Activated CD4-positive, alpha-beta memory T cell treated with anti-CD3 and anti-CD28 coated beads for 36 hours (primary cell): ENCODE data around the gene RASA3. TPM values are rescaled to one million over a fixed set of nuclear protein-coding genes. Genes with fewer than 3 reads are reported as not detected.

Experiments
- CTCF ChIA-PET: fragments of 350-600 bp; sonication (Branson Sonifier 250); formaldehyde crosslinking; loops from one replicate; lab custom pipeline; 2021; ENCODE audit warnings: antibody characterized with exemption, inconsistent platforms; lab: Charles Lee
- POLR2A ChIA-PET: fragments of 350-600 bp; sonication (Branson Sonifier 250); formaldehyde crosslinking; loops from one replicate; lab custom pipeline; 2021; ENCODE audit warnings: antibody characterized with exemption; lab: Charles Lee
- DNase-seq: peaks from one replicate; pipeline ENCODE4 v3.0.0-alpha.2; 2020
- H3K27ac Mint-ChIP-seq: one replicate; pipeline ENCODE4 v1.8.0; 2021; ENCODE audit warnings: mixed read lengths
- H3K27me3 Mint-ChIP-seq: one replicate; pipeline ENCODE4 v1.8.0; 2021; ENCODE audit warnings: mixed read lengths
- H3K36me3 Mint-ChIP-seq: one replicate; pipeline ENCODE4 v1.8.0; 2021; ENCODE audit warnings: mixed read lengths
- H3K4me1 Mint-ChIP-seq: one replicate; pipeline ENCODE4 v1.8.0; 2021; ENCODE audit warnings: low read depth, mixed read lengths
- H3K4me3 Mint-ChIP-seq: one replicate; pipeline ENCODE4 v1.8.0; 2021; ENCODE audit warnings: mild to moderate bottlenecking, mixed read lengths
- H3K9me3 Mint-ChIP-seq: one replicate; pipeline ENCODE4 v1.8.0; 2021; ENCODE audit warnings: mixed read lengths
- intact Hi-C: fragments of 100-400 bp; cut with micrococcal nuclease; formaldehyde crosslinking; loops from one replicate; pipeline ENCODE4 v1.15.1; 2023
- total RNA-seq, 2 experiments: library from RNA; stranded (reverse); gene quantifications; one replicate each; pipeline ENCODE4 v1.2.3, GENCODE V29; 2021

The RASA3 gene
- total RNA-seq, 2 experiments from 2014 or later = 45.9 to 49.3 TPM

DNA sequence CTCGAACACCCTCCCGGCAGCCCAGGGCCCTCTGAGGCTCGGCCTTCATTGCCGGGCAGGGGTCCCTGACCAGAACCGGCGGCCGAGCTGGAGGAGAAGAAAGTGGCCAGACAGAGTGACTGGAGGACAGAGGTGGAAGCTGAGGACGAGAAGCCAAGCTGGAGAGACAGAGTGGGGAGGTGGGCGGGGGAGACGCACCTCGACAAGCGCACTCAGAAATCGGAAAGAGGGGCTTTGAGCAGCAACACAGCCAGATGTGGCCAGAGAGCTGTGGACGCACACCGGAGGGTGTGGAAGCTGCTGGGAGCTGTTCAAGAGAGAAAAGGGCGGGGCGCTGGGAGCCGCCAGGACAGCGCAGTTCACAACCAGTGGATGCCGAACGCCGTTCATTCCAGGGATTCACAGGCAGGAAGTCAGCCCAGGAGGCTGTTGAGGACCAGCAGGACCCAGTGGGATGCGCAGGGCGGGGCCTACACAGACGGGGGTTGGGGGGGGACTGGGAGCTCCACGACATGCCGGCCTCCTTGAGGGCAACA is 130.3 kb downstream of the RASA3 start:
- Mint-ChIP-seq H3K27me3 (no peaks in the 10 kb centered on the region), H3K4me3 (no peak overlapping the region), H3K9me3 (no peaks in the 10 kb centered on the region), H3K27ac (no peak overlapping the region), H3K4me1 (peaks cover 4% of the 10 kb centered on the region), H3K36me3 (peaks cover 17% of the 10 kb centered on the region)
- POLR2A ChIA-PET = no interaction called here
- intact Hi-C loops = no loop called here
- CTCF ChIA-PET = no interaction called here
- no peak for DNase-seq

- Mint-ChIP-seq H3K4me1 (peaks cover 4% of the 10 kb centered on the region), H3K4me3 (no peak overlapping the region), H3K9me3 (no peaks in the 10 kb centered on the region), H3K36me3 (peaks cover 17% of the 10 kb centered on the region), H3K27me3 (no peaks in the 10 kb centered on the region), H3K27ac (no peak overlapping the region)
- ChIA-PET POLR2A (no interaction called here), CTCF (no interaction called here)
- intact Hi-C loops = no loop called here
- DNase-seq = no peak
Observed at GRCh38 chr13:114001331-114002008, 131.0 kb downstream of the RASA3 start.

- peaks cover 17% of the 10 kb centered on the region for H3K36me3 Mint-ChIP-seq
- H3K27ac Mint-ChIP-seq = no peak overlapping the region
- H3K4me1 Mint-ChIP-seq = peaks cover 4% of the 10 kb centered on the region
- H3K4me3 Mint-ChIP-seq = no peak overlapping the region
- intact Hi-C loops = no loop called here
- ChIA-PET CTCF (no interaction called here), POLR2A (no interaction called here)
- no peak for DNase-seq
- no peaks in the 10 kb centered on the region for H3K27me3 Mint-ChIP-seq
- H3K9me3 Mint-ChIP-seq = no peaks in the 10 kb centered on the region
Observed at GRCh38 chr13:114000151-114001040, 132.0 kb downstream of the RASA3 start.

- Mint-ChIP-seq H3K9me3 (no peaks in the 10 kb centered on the region), H3K4me3 (no peak overlapping the region), H3K27me3 (no peaks in the 10 kb centered on the region), H3K4me1 (peaks cover 4% of the 10 kb centered on the region), H3K36me3 (peaks cover 20% of the 10 kb centered on the region), H3K27ac (no peak overlapping the region)
- ChIA-PET CTCF (no interaction called here), POLR2A (no interaction called here)
- no peak for DNase-seq
- intact Hi-C loops = no loop called here
Observed at GRCh38 chr13:113999618-113999910, 132.9 kb downstream of the RASA3 start.

DNA sequence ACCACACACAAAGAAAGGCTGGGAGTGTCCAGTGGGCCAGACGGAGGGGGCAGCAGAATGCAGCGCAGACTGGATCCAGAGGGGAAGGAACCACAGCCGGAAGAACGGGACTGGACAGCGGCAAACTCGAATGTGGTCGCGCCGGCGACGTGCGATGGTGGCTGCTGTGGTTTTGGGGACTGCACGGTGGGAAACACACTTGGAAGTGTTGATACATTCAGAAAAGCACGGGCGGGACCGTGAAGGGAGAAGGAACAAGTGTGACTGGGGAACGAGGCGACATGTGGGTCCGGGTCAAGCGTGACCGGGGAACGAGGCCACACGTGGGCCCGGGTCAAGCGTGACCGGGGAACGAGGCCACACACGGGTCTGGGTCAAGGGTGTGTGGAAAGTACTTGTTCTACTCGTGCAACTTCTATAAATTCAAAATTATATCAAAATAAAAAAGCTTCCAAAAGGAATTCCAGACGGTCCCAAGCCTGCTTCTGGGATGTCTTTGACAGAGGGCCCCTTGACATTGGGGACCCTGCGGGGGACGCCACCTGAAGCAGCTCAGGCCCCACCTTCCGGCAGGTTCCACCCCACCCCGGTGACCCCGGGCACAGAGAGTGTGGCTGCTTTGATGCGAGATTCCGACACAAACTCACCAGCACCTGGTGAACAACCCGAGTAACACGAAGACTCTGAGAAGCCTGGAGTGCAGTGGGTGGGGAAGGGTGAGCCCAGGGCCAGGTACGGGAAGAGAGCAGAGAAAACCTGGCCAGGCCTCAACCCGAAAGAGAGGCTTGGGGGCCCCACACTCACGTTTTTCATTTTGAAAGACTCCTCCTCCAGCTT is 133.4 kb downstream of the RASA3 start:
- POLR2A ChIA-PET = no interaction called here
- Mint-ChIP-seq H3K27ac (peak overlapping the region; percentile 52), H3K9me3 (no peaks in the 10 kb centered on the region)

DNA sequence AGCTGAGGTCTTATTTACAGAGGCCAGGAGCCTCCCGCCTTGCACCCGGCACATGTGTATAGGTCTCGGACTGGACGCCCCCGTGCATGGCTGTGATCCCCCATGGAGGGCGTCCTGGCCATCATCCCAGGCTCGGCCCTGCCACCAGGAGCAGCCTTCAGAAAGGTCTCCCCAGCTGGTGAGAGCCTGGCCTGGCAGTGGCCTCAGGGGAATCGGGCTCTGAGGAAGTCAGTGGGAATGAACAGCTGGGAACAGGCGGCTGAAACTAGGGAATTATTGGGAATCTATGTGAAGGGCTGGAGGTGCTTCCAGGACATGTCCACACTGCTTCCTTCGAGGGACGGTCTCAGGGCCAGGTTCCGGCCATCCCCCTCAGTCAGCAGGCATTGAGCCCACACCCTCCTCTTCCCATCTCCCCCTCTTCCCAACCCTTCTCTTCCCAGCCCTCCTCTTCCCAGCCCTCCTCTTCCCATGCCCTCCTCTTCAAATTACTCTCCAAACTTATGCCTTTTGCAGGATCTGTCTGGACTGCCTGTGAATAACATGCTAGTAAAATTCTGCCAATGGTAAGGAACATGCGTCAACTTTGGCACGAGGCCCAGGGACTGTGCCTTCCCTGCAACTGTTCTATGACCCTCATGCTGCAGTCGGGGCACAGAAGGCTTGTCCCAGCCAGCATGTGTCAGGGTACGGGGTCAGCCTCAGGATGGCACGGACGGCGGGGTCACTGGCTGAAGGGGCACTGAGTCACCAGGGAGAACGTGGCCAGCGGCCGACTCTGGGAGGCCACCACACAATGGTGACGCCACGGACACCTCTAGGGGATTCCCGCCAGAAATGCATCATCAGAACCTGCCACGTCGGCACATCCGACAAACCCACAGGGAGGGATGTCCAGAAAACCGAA is 134.3 kb downstream of the RASA3 start:
- H3K27ac Mint-ChIP-seq = peak overlapping the region; percentile 52
- ChIA-PET POLR2A (no interaction called here), CTCF (no interaction called here)
- no peak for DNase-seq
- H3K9me3 Mint-ChIP-seq = no peaks in the 10 kb centered on the region
- H3K36me3 Mint-ChIP-seq = peaks cover 24% of the 10 kb centered on the region
- peaks cover 4% of the 10 kb centered on the region for H3K4me1 Mint-ChIP-seq
- H3K27me3 Mint-ChIP-seq = no peaks in the 10 kb centered on the region
- H3K4me3 Mint-ChIP-seq = no peak overlapping the region
- intact Hi-C loops = no loop called here

More for the DNA sequence above, 133.4 kb downstream of the RASA3 start:
- Mint-ChIP-seq H3K36me3 (peaks cover 24% of the 10 kb centered on the region), H3K4me3 (no peak overlapping the region), H3K4me1 (peaks cover 4% of the 10 kb centered on the region), H3K27me3 (no peaks in the 10 kb centered on the region)
- CTCF ChIA-PET = no interaction called here
- DNase-seq = no peak
- intact Hi-C loops = no loop called here

DNA sequence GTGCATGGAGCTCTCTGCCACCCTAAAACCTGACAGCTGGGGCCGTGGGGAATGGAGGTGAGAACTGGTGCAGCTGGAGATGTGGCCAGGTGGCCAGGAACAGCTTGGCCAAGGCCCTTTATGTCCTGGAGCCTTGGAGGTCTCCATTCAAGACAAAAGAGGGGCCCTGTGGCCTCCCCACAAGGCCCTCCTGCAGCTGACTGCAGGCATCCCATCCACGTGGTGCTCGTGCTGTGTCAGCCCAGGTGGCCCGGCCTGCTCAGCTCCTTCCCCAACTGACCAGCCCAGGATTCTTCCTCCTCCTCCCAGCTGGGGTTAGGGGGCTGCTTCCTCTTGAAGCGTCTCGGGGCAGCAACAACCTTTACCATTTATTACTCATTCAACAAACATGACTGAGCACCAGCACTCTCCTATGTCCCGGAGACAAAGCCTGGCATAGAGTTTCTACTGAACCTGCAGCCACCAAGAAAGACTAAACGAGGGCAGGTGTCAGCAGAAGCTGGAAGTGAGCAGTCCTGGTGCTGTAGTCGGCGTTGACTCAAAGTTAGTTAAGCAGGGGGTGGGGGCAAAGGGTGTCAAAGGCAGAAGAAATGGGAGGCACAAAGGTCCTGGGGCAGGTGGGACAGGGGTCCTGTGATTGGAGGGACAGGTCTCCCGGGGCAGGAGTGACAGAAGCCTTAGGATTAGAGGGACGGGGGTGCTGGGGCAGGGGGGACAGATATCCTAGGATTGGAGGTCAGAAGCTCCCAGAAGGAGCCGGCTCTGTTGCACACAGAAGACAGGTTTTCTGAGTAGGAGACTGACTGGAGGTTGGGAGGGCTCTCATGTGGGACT is 135.3 kb downstream of the RASA3 start:
- peak overlapping the region; percentile 52 for H3K27ac Mint-ChIP-seq
- intact Hi-C loops = no loop called here
- CTCF ChIA-PET = no interaction called here

DNA sequence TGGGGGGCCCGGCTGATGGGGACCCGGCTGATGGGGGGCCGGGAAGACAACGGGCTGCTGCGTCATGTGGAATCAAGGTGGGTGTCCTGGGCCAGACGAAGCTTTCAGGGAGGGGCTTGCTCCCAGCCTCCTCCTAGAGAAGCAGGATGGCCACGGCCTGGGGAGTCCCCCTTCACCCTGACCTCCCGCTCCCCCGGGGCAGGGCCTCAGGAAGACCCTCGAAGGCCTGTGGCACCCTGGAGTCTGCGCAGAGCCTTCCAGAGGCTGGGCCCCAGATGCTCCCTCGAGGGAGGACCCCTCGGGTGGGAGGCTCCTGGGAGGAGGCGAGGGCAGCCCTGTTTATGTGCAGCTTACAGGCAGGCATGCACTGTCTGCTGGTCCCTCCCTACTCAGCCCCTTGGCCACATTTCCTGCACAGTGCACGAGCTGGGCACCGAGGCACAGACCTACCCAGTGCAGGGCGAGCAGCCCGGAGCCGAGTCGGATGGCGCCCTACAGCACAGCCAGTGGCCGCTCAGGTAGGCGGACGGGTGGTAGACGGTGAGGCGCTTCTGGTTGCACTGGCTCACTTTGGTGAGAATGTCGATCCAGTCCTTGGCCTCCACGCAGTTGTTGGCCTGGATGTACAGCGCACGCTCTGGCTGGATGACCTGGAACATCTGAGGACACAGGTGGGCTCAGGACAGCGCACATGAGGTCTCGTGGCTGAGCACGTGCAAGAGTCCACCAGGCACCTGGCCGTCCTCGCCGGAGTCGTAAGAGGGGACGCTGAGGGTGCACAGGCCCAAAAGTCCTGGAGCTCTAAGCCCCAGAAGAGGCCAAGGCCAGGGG is 136.1 kb downstream of the RASA3 start:
- Mint-ChIP-seq H3K9me3 (no peaks in the 10 kb centered on the region), H3K36me3 (peaks cover 36% of the 10 kb centered on the region), H3K27ac (no peak overlapping the region), H3K4me3 (no peak overlapping the region), H3K27me3 (no peaks in the 10 kb centered on the region), H3K4me1 (peaks cover 4% of the 10 kb centered on the region)
- intact Hi-C loops = no loop called here
- ChIA-PET POLR2A (no interaction called here), CTCF (no interaction called here)
- no peak for DNase-seq

More for the DNA sequence above, 135.3 kb downstream of the RASA3 start:
- Mint-ChIP-seq H3K9me3 (no peaks in the 10 kb centered on the region), H3K27me3 (no peaks in the 10 kb centered on the region), H3K4me3 (no peak overlapping the region), H3K4me1 (peaks cover 4% of the 10 kb centered on the region), H3K36me3 (peaks cover 32% of the 10 kb centered on the region)
- POLR2A ChIA-PET = no interaction called here
- no peak for DNase-seq

DNA sequence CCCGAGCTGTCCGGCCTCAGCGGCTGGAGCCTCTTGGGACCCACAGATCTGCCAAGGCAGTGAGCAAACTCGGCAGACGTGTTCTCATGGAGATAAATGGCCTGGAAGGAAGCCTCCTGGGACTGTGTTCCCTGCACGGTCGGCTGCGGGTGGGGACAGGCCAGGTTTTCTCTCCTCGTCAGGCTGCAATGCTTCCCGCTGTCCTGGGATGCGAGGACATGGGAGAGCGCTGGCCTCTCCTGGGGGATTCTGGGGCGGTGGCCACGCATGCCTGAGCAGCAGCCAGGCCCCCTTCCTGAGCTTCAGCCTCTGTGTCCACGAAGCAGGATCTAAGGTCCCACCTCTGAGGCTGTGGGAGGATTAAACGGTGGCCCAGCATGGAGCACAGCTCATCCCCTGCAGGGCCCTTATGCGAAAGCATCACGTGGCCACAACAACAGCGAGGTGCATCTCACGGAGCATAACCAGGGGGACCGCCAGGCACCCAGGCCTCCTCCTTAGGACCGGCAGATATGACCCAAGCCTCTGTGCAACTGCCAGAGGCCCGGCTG is 137.3 kb downstream of the RASA3 start:
- DNase-seq = no peak
- H3K9me3 Mint-ChIP-seq = no peaks in the 10 kb centered on the region
- ChIA-PET POLR2A (no interaction called here), CTCF (no interaction called here)
- peaks cover 40% of the 10 kb centered on the region for H3K36me3 Mint-ChIP-seq
- H3K4me3 Mint-ChIP-seq = no peak overlapping the region
- H3K27me3 Mint-ChIP-seq = no peaks in the 10 kb centered on the region
- peaks cover 5% of the 10 kb centered on the region for H3K4me1 Mint-ChIP-seq
- no peak overlapping the region for H3K27ac Mint-ChIP-seq
- intact Hi-C loops = no loop called here
